DOHH2 (cell line): ENCODE data around the gene DTYMK.

Experiments
- EZH2phosphoT487 ChIP-seq: fragments of 200-600 bp; sonication (generic); IDR thresholded peaks from 2 replicates; pipeline ENCODE4 v1.6.1; 2017; ENCODE audit warnings: borderline replicate concordance, mild to moderate bottlenecking, antibody characterized with exemption, low read length, moderate library complexity, mixed read lengths
- TF ChIP-seq, protein P1 (sequence below): fragments of 200-600 bp; sonication (generic); IDR thresholded peaks from one replicate; pipeline ENCODE4 v1.5.1; 2014; ENCODE audit warnings: antibody characterized with exemption, mild to moderate bottlenecking, low read depth, low read length; ENCODE audit not compliant: poor library complexity, severe bottlenecking

DNA sequence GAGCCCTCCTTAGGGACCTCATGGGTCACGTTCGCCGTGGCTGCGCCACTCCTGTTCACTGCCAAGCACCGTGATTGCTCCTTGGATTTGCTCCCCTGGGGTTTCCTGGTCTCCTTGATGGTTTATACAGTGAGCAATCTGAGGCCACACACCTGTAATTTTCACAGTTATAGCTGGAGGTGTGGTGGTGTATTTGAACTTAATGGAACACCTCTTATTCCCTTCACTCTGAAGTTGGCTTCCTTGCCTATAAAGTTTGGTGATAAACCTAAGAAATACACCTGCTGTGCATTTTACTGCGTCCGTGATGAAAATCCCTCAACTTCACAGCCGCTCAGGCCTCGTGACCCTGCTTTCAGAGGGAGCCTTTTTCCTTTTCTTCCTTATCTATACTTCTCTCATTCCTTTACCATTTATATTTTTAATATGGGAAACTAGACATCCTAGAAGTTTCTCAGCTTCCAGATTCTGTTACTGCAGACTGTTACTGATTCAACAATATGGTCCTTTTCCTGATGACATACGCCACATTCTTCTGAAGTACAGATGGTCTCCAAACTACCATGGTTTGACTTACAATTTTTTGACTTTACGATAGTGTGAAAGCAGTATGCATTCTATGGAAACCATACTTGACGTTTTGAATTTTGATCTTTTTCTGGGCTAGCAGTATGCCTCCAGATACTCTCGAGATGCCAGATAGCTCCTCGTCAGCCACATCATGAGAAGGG lies 40.5 kb downstream of the DTYMK start:
- TF ChIP-seq, protein P1, sequence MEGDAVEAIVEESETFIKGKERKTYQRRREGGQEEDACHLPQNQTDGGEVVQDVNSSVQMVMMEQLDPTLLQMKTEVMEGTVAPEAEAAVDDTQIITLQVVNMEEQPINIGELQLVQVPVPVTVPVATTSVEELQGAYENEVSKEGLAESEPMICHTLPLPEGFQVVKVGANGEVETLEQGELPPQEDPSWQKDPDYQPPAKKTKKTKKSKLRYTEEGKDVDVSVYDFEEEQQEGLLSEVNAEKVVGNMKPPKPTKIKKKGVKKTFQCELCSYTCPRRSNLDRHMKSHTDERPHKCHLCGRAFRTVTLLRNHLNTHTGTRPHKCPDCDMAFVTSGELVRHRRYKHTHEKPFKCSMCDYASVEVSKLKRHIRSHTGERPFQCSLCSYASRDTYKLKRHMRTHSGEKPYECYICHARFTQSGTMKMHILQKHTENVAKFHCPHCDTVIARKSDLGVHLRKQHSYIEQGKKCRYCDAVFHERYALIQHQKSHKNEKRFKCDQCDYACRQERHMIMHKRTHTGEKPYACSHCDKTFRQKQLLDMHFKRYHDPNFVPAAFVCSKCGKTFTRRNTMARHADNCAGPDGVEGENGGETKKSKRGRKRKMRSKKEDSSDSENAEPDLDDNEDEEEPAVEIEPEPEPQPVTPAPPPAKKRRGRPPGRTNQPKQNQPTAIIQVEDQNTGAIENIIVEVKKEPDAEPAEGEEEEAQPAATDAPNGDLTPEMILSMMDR = no peak
- TF ChIP-seq EZH2phosphoT487 = no peak
